Upper lobe of right lung (tissue), 1 donor: Measurements from ENCODE around the gene SEC23B. TPM values are rescaled to one million over a fixed set of nuclear protein-coding genes. Genes with fewer than 3 reads are reported as not detected.

Source experiments
- ATAC-seq: fragments of 200-7000 bp; cut with Tn5 transposase; one replicate; pipeline ENCODE4 v1.9.1; 2020; ENCODE audit warnings: mild to moderate bottlenecking, moderate library complexity
- DNase-seq: peaks from one replicate; pipeline ENCODE4 v3.0.0-alpha.2; 2020
- H3K27ac ChIP-seq: fragments of 200-600 bp; one replicate; pipeline ENCODE4 v1.8.0; 2022
- H3K27me3 ChIP-seq: fragments of 200-600 bp; one replicate; pipeline ENCODE4 v1.8.0; 2022; ENCODE audit warnings: mild to moderate bottlenecking
- H3K36me3 ChIP-seq: fragments of 200-600 bp; one replicate; pipeline ENCODE4 v1.8.0; 2022
- H3K4me1 ChIP-seq: fragments of 200-600 bp; one replicate; pipeline ENCODE4 v1.8.0; 2022
- H3K4me3 ChIP-seq: fragments of 200-600 bp; one replicate; pipeline ENCODE4 v1.8.0; 2022; ENCODE audit warnings: mild to moderate bottlenecking
- H3K9me3 ChIP-seq: fragments of 200-600 bp; one replicate; pipeline ENCODE4 v1.8.0; 2022
- CTCF ChIP-seq: fragments of 200-600 bp; IDR thresholded peaks from one replicate; pipeline ENCODE4 v1.8.0; 2022; ENCODE audit warnings: antibody characterized with exemption
- intact Hi-C: fragments of 100-400 bp; cut with DNase I; formaldehyde crosslinking; loops from one replicate; pipeline ENCODE4 v1.11.0; 2022
- microRNA-seq: library from miRNA; unstranded; fragments of <30 nt; microRNA quantifications from one replicate; pipeline ENCODE4 v1.2.0, GENCODE V29; 2020; ENCODE audit warnings: borderline microRNAs expressed
- total RNA-seq: library from RNA; stranded (reverse); fragmentation: NEBNext Ultra II Directional; extraction: Animal tissue kit (Norgen Biotek cat#: 25700); gene quantifications from one replicate; pipeline ENCODE4 v1.2.1, GENCODE V29; 2021
- donor health status: DM: no; HTN: yes; CAD: no; lungs with severe emphysema.

The SEC23B gene
- total RNA-seq, 1 donor from 2014 or later: 62.9 TPM

DNA sequence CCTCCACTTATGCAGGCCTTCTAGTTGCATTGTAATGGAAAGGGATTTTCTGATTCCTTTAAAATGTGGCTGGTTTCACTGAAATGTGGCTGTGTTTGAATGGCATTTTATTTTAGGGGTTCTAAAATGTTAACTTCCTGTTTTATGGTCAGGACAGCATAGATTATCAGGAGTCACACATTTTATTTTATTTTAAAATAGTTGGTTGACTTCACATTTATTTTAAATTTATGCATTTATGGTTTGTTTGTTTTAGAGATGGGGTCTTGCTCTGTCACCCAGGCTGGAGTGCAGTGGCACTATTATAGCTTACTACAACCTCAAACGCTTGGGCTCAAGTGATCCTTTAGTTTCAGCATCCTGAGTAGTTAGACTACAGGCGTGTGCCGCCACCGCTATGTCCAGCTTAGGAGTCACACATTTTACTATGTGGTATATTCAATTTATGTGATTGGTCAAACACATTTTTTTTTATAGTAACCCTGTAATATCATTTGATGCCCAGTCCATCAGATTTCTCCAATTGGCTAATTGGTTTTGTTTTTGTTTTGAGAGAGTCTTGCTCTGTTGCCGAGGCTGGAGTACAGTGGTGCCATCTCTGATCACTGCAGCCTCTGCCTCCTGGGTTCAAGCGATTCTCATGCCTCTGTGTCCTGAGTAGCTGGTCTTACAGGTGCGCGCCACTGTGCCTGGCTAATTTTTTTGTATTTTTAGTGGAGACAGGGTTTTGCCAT is 82.4 kb downstream of the SEC23B start:
- intact Hi-C loops: no loop called here
- no peak for ATAC-seq
- peaks cover 6% of the 10 kb centered on the region for H3K36me3 ChIP-seq
- H3K9me3 ChIP-seq: no peaks in the 10 kb centered on the region
- peaks cover 12% of the 10 kb centered on the region for H3K4me1 ChIP-seq
- no peak for TF ChIP-seq CTCF
- no peak overlapping the region for H3K27ac ChIP-seq
- DNase-seq: no peak
- no peak overlapping the region for H3K4me3 ChIP-seq
- no peaks in the 10 kb centered on the region for H3K27me3 ChIP-seq

DNA sequence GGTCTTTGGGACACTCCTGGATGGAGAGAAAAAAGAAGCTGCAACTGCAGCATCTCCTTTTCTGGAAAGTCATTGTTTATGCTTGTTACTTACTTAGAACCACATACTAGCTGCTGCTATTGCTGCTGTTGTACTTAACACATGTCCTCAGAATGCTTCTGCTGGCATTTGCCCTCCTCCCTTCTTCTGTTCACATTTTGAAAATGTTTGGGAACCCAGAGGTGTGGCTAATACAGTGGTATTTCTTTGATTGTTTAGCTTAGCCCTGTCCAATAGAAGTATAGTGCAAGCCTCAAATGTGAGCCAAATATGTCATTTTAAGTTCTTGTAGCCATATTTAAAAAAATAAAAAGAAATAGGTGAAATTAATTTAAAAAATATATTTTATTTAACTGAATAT is 88.5 kb downstream of the SEC23B start:
- Histone ChIP-seq H3K27ac (no peak overlapping the region), H3K36me3 (peaks cover 27% of the 10 kb centered on the region), H3K9me3 (no peaks in the 10 kb centered on the region), H3K27me3 (no peaks in the 10 kb centered on the region), H3K4me1 (no peaks in the 10 kb centered on the region), H3K4me3 (no peak overlapping the region)
- ATAC-seq: no peak
- intact Hi-C loops: no loop called here
- no peak for DNase-seq
- no peak for TF ChIP-seq CTCF

DNA sequence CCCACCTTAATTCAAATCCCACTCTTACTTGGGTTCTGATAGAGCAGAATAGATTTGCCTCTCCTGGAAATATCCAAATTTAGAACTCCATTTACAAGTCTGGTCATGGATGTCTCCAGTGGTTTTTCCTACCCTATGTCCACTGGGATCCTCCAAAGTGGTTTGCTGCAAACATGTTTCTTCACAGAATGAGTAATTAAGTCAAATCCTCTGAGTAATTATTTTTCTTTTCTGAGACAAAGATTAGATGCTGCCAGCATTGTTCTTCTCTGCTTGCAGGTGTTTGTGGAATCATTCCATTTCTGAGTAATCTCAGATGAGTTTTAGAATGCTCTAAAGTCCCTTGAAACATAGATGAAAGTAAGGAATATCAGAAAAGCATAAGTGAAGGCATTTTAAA is 102.0 kb downstream of the SEC23B start:
- Histone ChIP-seq H3K4me3 (no peak overlapping the region), H3K4me1 (no peaks in the 10 kb centered on the region), H3K27me3 (no peaks in the 10 kb centered on the region), H3K27ac (no peak overlapping the region), H3K36me3 (no peaks in the 10 kb centered on the region), H3K9me3 (no peaks in the 10 kb centered on the region)
- no peak for TF ChIP-seq CTCF
- no peak for ATAC-seq
- intact Hi-C loops: no loop called here
- DNase-seq: no peak

Small RNA genes within 50 kb of the gene (microRNA-seq; reads per million reads assigned to microRNA genes)
- not detected for gene MIR3192

Other genes with a start within 250 kb of the SEC23B start
- gene ZNF133, start 219.4 kb upstream of the SEC23B start, total RNA-seq: 11.1 TPM
- 2.7 TPM for gene DZANK1, start 40.9 kb upstream of the SEC23B start, total RNA-seq
- gene POLR3F, start 40.5 kb upstream of the SEC23B start, total RNA-seq: 7.2 TPM
- 14.0 TPM for gene RBBP9, start 10.7 kb upstream of the SEC23B start, total RNA-seq
- gene SMIM26, start 59.5 kb downstream of the SEC23B start, total RNA-seq: 59.5 TPM
- gene DTD1, start 80.1 kb downstream of the SEC23B start, total RNA-seq: 19.9 TPM